ENCODE data around the gene PRKCB.

- TF ChIP-seq CTCF (IDR thresholded peaks at IDR 0.05; ENCODE audit: low read depth, low read length, missing input control) = no peak
- no peak for TF ChIP-seq SP1 (IDR thresholded peaks at IDR 0.05)
- no peak for TF ChIP-seq RAD21 (IDR thresholded peaks at IDR 0.05)
- no peak for TF ChIP-seq GABPA (IDR thresholded peaks at IDR 0.05 in 1 of 2, conservative IDR thresholded peaks at IDR 0.05 in 1 of 2)
- no peak for TF ChIP-seq JUND (IDR thresholded peaks at IDR 0.05)
Observed at GRCh38 chr16:23979982-23980381, 144.2 kb downstream of the PRKCB start.
